Uterus (tissue), 4 donors: ENCODE data around the gene LIF. TPM values are rescaled to one million over a fixed set of nuclear protein-coding genes. Genes with fewer than 3 reads are reported as not detected.

Experiments used
- DNase-seq, 2 donors: peaks; one replicate each; pipeline ENCODE4 v3.0.0-alpha.2; 2019 to 2020
- H3K27ac ChIP-seq, 2 donors: fragments of 200-600 bp; sonication (generic); 1 replicate in 1 of 2; 2 replicates in 1 of 2; pipeline ENCODE4 v1.5.1; 2016 to 2018
- H3K27me3 ChIP-seq, 2 donors: fragments of 200-600 bp; sonication (generic); one replicate each; pipeline ENCODE4 v1.5.1; 2018 to 2019; ENCODE audit warnings: control low read depth in 1 of 2
- H3K36me3 ChIP-seq, 2 donors: fragments of 200-600 bp; sonication (generic); one replicate each; pipeline ENCODE4 v1.5.1; 2019; ENCODE audit warnings: control low read depth in 1 of 2
- H3K4me1 ChIP-seq, 2 donors: fragments of 200-600 bp; sonication (generic); one replicate each; pipeline ENCODE4 v1.5.1; 2018 to 2019; ENCODE audit warnings: control low read depth in 1 of 2
- H3K4me3 ChIP-seq, 2 donors: fragments of 200-600 bp; sonication (generic); 1 replicate in 1 of 2; 2 replicates in 1 of 2; pipeline ENCODE4 v1.5.1; 2018 to 2019; ENCODE audit warnings: mild to moderate bottlenecking in 1 of 2
- H3K9me3 ChIP-seq, 2 donors: fragments of 200-600 bp; sonication (generic); one replicate each; pipeline ENCODE4 v1.5.1; 2019; ENCODE audit warnings: control low read depth in 1 of 2
- POLR2A ChIP-seq, 2 donors: fragments of 450-650 bp; IDR thresholded peaks; one replicate each; pipeline ENCODE4 v1.6.1; 2016; ENCODE audit warnings: antibody characterized with exemption in 2 of 2, mild to moderate bottlenecking in 1 of 2, moderate library complexity in 1 of 2
- intact Hi-C: fragments of 100-400 bp; cut with DNase I; formaldehyde crosslinking; loops from one replicate; pipeline ENCODE4 v1.15.1; 2023; ENCODE audit warnings: low total_unique reads
- total RNA-seq, 4 donors: library from RNA; depleted of rRNA in 3 of 4; stranded (reverse); fragments of >200 nt in 3 of 4; gene quantifications; one replicate each; pipeline versions ENCODE4 v1.1.0 to v1.2.4, GENCODE V29; 2014 to 2023
- TF ChIP-seq, protein P1 (sequence below), 4 experiments: fragments of 200-600 bp in 2 of 4; fragments of 450-650 bp in 2 of 4; sonication (generic) in 2 of 4; IDR thresholded peaks; one replicate each; pipeline ENCODE4 v1.5.1; 2016 to 2019; ENCODE audit warnings: antibody characterized with exemption in 4 of 4, mild to moderate bottlenecking in 2 of 4, moderate library complexity in 1 of 4
- donor health status: DM: yes; HTN: yes; CAD: no.

The LIF gene
- total RNA-seq, 4 donors from 2014 or later: under 0.01 to 3.0 (median 1.5) TPM; not detected in 1

DNA sequence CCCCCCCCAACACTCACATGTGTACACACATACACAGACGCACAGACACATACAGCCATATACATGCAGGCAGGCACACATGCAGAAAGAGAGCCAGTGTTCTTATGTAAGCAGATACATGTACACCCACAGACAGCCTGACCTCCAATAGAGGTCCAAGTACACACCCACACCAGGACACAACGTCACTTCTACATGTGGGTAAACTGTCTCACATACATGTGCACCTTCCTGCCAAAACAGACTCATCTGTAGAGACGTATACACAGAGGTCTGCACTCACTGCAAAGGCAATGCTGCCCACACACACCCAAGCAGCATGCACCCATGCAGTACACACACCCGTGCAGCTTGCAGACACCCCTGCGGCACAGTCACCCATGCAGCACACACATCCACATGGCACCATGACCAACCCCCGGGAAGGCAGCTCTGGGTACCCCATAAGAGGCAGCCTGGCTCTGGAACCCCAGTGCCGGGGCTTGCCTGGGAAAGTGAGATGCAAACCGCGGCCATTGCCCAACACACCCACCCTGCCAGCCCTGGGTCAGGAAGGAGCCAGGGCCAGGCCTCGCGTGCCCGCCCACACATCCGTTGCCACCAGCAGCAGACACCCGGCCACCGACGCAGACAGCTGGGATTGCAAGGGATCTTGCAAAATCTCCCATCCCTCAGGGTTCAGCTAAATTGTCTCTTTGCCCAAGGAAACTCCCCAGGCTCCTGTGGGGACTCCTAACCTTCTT lies 32.7 kb upstream of the LIF start:
- Histone ChIP-seq H3K4me1 (no peaks in the 10 kb centered on the region), H3K4me3 (no peak overlapping the region), H3K27me3 (no peaks in the 10 kb centered on the region), H3K36me3 (no peaks in the 10 kb centered on the region), H3K27ac (no peak overlapping the region), H3K9me3 (no peaks in the 10 kb centered on the region)
- intact Hi-C loops: no loop called here
- no peak for DNase-seq
- TF ChIP-seq POLR2A (IDR thresholded peaks at IDR 0.05): no peak
- TF ChIP-seq, protein P1, sequence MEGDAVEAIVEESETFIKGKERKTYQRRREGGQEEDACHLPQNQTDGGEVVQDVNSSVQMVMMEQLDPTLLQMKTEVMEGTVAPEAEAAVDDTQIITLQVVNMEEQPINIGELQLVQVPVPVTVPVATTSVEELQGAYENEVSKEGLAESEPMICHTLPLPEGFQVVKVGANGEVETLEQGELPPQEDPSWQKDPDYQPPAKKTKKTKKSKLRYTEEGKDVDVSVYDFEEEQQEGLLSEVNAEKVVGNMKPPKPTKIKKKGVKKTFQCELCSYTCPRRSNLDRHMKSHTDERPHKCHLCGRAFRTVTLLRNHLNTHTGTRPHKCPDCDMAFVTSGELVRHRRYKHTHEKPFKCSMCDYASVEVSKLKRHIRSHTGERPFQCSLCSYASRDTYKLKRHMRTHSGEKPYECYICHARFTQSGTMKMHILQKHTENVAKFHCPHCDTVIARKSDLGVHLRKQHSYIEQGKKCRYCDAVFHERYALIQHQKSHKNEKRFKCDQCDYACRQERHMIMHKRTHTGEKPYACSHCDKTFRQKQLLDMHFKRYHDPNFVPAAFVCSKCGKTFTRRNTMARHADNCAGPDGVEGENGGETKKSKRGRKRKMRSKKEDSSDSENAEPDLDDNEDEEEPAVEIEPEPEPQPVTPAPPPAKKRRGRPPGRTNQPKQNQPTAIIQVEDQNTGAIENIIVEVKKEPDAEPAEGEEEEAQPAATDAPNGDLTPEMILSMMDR (IDR thresholded peaks at IDR 0.05): no peak

DNA sequence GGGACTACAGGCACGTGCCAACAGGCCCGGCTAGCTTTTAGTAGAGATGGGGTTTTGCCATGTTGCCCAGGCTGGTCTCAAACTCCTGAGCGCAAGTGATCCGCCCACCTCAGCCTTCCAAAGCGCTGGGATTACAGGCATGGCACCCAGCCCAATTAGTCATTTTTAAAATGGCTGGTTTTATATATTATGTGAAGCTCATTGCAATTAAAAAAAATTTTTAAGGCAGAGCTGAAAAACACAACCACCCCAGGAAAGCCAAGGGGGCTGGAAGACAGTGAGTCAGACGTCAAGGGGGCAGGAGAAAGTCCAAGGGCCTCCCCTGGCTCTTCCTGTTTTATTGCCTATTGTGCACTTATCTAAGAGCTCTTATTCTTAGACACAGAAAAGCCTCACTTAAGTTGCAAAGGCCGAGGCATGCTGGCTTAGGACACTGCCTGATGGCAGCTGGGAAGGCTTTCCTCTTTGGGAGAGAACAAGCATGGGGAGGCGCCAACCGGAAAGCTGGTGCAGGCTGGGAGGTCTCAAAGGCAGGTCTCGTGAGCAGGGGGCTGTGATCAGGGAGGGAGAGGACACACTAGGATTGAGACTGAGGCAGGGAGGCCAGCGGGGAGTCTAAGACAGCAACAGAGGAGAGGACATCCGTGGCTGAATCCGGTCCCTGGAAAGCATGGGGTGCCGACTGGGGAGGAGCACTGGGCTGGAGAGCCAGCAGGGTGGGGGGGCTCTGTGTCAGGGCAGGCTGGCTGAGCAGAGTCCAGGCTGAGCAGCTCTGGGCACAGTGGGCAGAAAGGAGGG lies 31.2 kb upstream of the LIF start:
- peak in 1 of 2 donors; percentile 61 for DNase-seq
- Histone ChIP-seq H3K27ac (peak overlapping the region; percentile 52 to 71), H3K27me3 (no peaks in the 10 kb centered on the region), H3K4me1 (no peaks in the 10 kb centered on the region), H3K4me3 (no peak overlapping the region), H3K36me3 (no peaks in the 10 kb centered on the region), H3K9me3 (no peaks in the 10 kb centered on the region)
- no peak for TF ChIP-seq POLR2A (IDR thresholded peaks at IDR 0.05)
- TF ChIP-seq, protein P1 (IDR thresholded peaks at IDR 0.05): no peak
- intact Hi-C loops: no loop called here

DNA sequence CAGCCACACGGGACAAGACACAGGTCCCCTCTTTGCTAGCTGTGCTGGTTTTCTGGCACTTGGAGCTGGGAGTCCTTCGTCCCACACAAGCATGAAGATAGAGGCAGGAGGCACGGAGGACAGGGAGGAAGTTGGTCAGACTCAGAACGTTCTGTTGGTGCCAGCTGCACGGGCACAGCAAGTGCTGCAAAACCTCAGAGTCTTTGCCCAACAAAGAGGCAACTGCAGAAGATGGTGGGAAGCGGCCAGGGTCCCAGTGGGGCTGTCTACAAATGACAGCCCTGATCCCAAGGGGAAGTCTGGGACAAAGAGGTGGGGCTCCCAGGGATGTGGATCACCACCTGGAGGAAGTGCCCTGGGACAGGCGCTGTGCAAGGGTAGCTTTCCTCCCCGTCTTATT lies 29.5 kb upstream of the LIF start:
- H3K27ac ChIP-seq: no peak overlapping the region
- no peaks in the 10 kb centered on the region for H3K9me3 ChIP-seq
- no peak overlapping the region for H3K4me3 ChIP-seq
- no peak for DNase-seq
- H3K27me3 ChIP-seq: no peaks in the 10 kb centered on the region
- TF ChIP-seq POLR2A (IDR thresholded peaks at IDR 0.05): no peak
- TF ChIP-seq, protein P1 (IDR thresholded peaks at IDR 0.05): no peak
- no peaks in the 10 kb centered on the region for H3K36me3 ChIP-seq
- intact Hi-C loops: no loop called here
- H3K4me1 ChIP-seq: no peaks in the 10 kb centered on the region

DNA sequence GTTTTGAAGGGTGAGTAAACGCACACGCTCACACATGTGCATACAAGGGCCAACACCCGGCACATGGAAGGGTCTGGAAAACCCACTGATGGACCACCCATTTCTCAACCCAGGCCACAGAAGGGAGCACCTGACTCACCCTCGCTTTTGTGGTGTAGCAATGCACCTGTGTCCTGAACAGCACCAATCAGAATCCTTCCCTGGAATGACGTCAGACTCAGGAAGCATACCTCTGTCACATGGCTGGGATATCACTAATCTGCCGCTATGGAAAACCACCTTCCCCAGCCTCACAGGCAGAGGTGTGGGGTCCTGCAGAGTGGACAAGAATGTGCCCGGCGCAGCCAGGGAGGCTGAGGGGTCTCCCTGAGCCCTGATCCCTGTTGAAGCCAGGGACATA lies 29.1 kb upstream of the LIF start:
- H3K4me3 ChIP-seq: no peak overlapping the region

More for the DNA sequence above, 29.1 kb upstream of the LIF start:
- no peak for DNase-seq
- no peaks in the 10 kb centered on the region for H3K27me3 ChIP-seq
- TF ChIP-seq POLR2A (IDR thresholded peaks at IDR 0.05): no peak
- TF ChIP-seq, protein P1 (IDR thresholded peaks at IDR 0.05): no peak
- H3K4me1 ChIP-seq: no peaks in the 10 kb centered on the region
- intact Hi-C loops: no loop called here
- no peaks in the 10 kb centered on the region for H3K36me3 ChIP-seq
- no peaks in the 10 kb centered on the region for H3K9me3 ChIP-seq
- H3K27ac ChIP-seq: no peak overlapping the region
